ENCODE measurements around the gene FIZ1. TPM values are rescaled to one million over a fixed set of nuclear protein-coding genes. Genes with fewer than 3 reads are reported as not detected.

FIZ1 gene
- total RNA-seq, 4 donors from 2014 or later, result 5.8 to 12.7 (median 7.9) TPM

- no peak for DNase-seq
- Histone ChIP-seq H3K27ac (no peak overlapping the region), H3K9me3 (no peaks in the 10 kb centered on the region), H3K4me3 (no peak overlapping the region), H3K27me3 (no peaks in the 10 kb centered on the region), H3K36me3 (peaks cover 10 to 70% (median 18%) of the 10 kb centered on the region in 3 donors), H3K4me1 (peaks cover 7 to 32% (median 9%) of the 10 kb centered on the region in 3 donors)
- 68 to 92% methylated on average over 3 to 11 of the region's 15 CpGs for WGBS, 2 donors
- TF ChIP-seq CTCF (IDR thresholded peaks at IDR 0.05), result no peak
- TF ChIP-seq POLR2A (IDR thresholded peaks at IDR 0.05), result no peak
- intact Hi-C loops (cut with DNase I), result loop anchor here (5.0 kb wide), 1 partner anchor 94 kb away; no protein-coding TSS in a partner anchor
These were observed 12.1 kb upstream of the FIZ1 start for GRCh38 chr19:55611300-55611982.

GRCh38 chr19:55609326-55609725, 10.0 kb upstream of the FIZ1 start:
- no peaks in the 10 kb centered on the region for H3K27me3 ChIP-seq
- no peak for TF ChIP-seq POLR2A (IDR thresholded peaks at IDR 0.05)
- TF ChIP-seq CTCF (IDR thresholded peaks at IDR 0.05), result no peak
- no peak overlapping the region for H3K27ac ChIP-seq
- peaks cover 14 to 48% (median 18%) of the 10 kb centered on the region in 3 donors for H3K4me1 ChIP-seq
- peaks cover 0 to 49% (median 3%) of the 10 kb centered on the region in 3 donors for H3K36me3 ChIP-seq
- intact Hi-C loops (cut with DNase I), result no loop called here
- H3K4me3 ChIP-seq, result no peak overlapping the region
- no peaks in the 10 kb centered on the region for H3K9me3 ChIP-seq
- 81 to 95% methylated on average over 4 to 5 of the region's 5 CpGs for WGBS, 2 donors
- no peak for DNase-seq

- Histone ChIP-seq H3K4me1 (peaks cover 18 to 69% (median 25%) of the 10 kb centered on the region in 3 donors), H3K27ac (peak overlapping the region in 3 of 4 donors; percentile 96 to 97 (median 97)), H3K9me3 (no peaks in the 10 kb centered on the region), H3K27me3 (no peaks in the 10 kb centered on the region), H3K4me3 (peak overlapping the region in 2 of 4 donors; percentile 80 to 84), H3K36me3 (peaks cover 0 to 46% (median 11%) of the 10 kb centered on the region in 3 donors)
- 62 to 70% methylated on average over 9 of the region's 9 CpGs for WGBS, 2 donors
- no peak for DNase-seq
- TF ChIP-seq POLR2A (IDR thresholded peaks at IDR 0.05) (no peak), CTCF (IDR thresholded peaks at IDR 0.05) (no peak)
- intact Hi-C loops (cut with DNase I), result no loop called here
These were observed 7.5 kb upstream of the FIZ1 start for GRCh38 chr19:55606817-55607216.

DNA sequence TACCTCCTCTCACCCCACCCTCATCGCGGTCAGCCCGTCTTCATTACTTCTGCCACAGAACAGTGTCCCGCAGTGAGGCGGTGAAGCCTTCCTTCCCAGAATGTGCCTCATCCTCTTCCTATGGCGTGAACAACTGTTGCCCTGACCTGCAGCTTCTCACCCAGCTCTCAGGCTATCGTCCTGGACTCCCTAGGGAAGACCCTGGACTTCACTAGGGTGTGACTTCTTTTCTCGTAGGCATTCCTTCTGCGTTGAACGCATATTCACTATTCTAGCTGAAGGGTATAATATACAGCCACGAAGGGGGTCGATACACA, 7.1 kb upstream of the FIZ1 start:
- Histone ChIP-seq H3K4me3 (peak overlapping the region; percentile 77 to 86 (median 82)), H3K9me3 (no peaks in the 10 kb centered on the region), H3K27ac (peak overlapping the region; percentile 96 to 97 (median 97)), H3K4me1 (peaks cover 22 to 69% (median 29%) of the 10 kb centered on the region in 3 donors), H3K36me3 (peaks cover 0 to 43% (median 11%) of the 10 kb centered on the region in 3 donors), H3K27me3 (no peaks in the 10 kb centered on the region)
- no peak for DNase-seq
- intact Hi-C loops (cut with DNase I), result no loop called here
- 18 to 25% methylated on average over 11 to 12 of the region's 12 CpGs for WGBS, 2 donors
- TF ChIP-seq POLR2A (IDR thresholded peaks at IDR 0.05), result no peak
- TF ChIP-seq CTCF (IDR thresholded peaks at IDR 0.05), result peak in 1 of 6 experiments; percentile 2

GRCh38 chr19:55605637-55606470, 6.5 kb upstream of the FIZ1 start, which contains the start of gene ZNF865:
Gene ZNF865, plus strand, starts transcription at chr19:55605647. Its CDS starts 7,972 bp downstream, at chr19:55613619.
- WGBS, 2 donors, result 1% methylated on average over 16 to 20 of the region's 44 CpGs
- Histone ChIP-seq H3K4me3 (peak within 1 kb of the TSS; percentile 77 to 86 (median 82)), H3K4me1 (peaks cover 27 to 69% (median 34%) of the 10 kb centered on the region in 3 donors), H3K27me3 (no peaks in the 10 kb centered on the region), H3K9me3 (no peaks in the 10 kb centered on the region), H3K36me3 (peaks cover 0 to 42% (median 11%) of the 10 kb centered on the region in 3 donors), H3K27ac (peak within 1 kb of the TSS; percentile 96 to 97 (median 97))
- TF ChIP-seq CTCF (IDR thresholded peaks at IDR 0.05) (peak; percentile 58 to 76 (median 64)), POLR2A (IDR thresholded peaks at IDR 0.05) (no peak)
- no peak for DNase-seq
- intact Hi-C loops (cut with DNase I), result no loop called here

Data from esophagus squamous epithelium (tissue), 5 donors.